Panc1 (cell line): Measurements from ENCODE around the gene CGB2. TPM values are rescaled to one million over a fixed set of nuclear protein-coding genes. Genes with fewer than 3 reads are reported as not detected.

Experiments
- ATAC-seq: fragments of 200-7000 bp; cut with Tn5 transposase; 2 replicates; pipeline ENCODE4 v1.9.1; 2020; ENCODE audit warnings: mild to moderate bottlenecking, moderate library complexity
- BruUV-seq: library from RNA; stranded (reverse); fragments of 400-500 nt; replicated peaks from 2 replicates; lab custom pipeline; 2021; lab: Mats Ljungman, UMichigan
- CTCF ChIA-PET: fragments of 300-600 bp; sonication (Branson Sonifier 250); formaldehyde crosslinking; loops from one replicate; lab custom pipeline; 2022; ENCODE audit warnings: antibody characterized with exemption; lab: Charles Lee
- POLR2A ChIA-PET: fragments of 300-600 bp; sonication (Branson Sonifier 250); formaldehyde crosslinking; loops from one replicate; lab custom pipeline; 2022; ENCODE audit warnings: antibody characterized with exemption; lab: Charles Lee
- DNase-seq: peaks from one replicate; pipeline ENCODE4 v3.0.0-alpha.2; 2010; ENCODE audit warnings: low read depth, low spot score
- H3K27ac ChIP-seq: 2 replicates; pipeline ENCODE4 v1.5.1; 2011; ENCODE audit warnings: mild to moderate bottlenecking, low read length, inconsistent platforms
- H3K27me3 ChIP-seq: fragments of 200-500 bp; sonication (Bioruptor generic); 2 replicates; pipeline ENCODE4 v1.6.0; 2014; ENCODE audit warnings: low read length, inconsistent platforms; ENCODE audit not compliant: control insufficient read depth, insufficient read depth
- H3K36me3 ChIP-seq: fragments of 200-500 bp; sonication (Bioruptor generic); 2 replicates; pipeline ENCODE4 v1.5.1; 2014; ENCODE audit warnings: inconsistent platforms, mild to moderate bottlenecking, low read length, moderate library complexity; ENCODE audit not compliant: control insufficient read depth, insufficient read depth
- H3K4me1 ChIP-seq: 2 replicates; pipeline ENCODE4 v1.5.1; 2011; ENCODE audit warnings: inconsistent platforms, mild to moderate bottlenecking, low read length, moderate library complexity; ENCODE audit not compliant: control insufficient read depth, insufficient read depth
- H3K4me3 ChIP-seq, 2 experiments: 2 replicates each; pipeline ENCODE4 v1.5.1; 2011 to 2012; ENCODE audit warnings: low read depth in 2 of 2, low read length in 2 of 2, mild to moderate bottlenecking in 2 of 2, inconsistent platforms in 1 of 2, moderate library complexity in 1 of 2
- H3K9me3 ChIP-seq: fragments of 200-500 bp; sonication (Bioruptor generic); 2 replicates; pipeline ENCODE4 v1.5.1; 2014; ENCODE audit warnings: low read depth, mild to moderate bottlenecking, inconsistent platforms, low read length, moderate library complexity; ENCODE audit not compliant: control insufficient read depth, insufficient read depth
- POLR2AphosphoS5 ChIP-seq: IDR thresholded peaks from 2 replicates; pipeline ENCODE4 v1.6.1; 2012; ENCODE audit warnings: mild to moderate bottlenecking, low read depth, low read length, moderate library complexity
- SIN3A ChIP-seq: IDR thresholded peaks from 2 replicates; pipeline ENCODE4 v1.6.1; 2012; ENCODE audit warnings: low read depth, mild to moderate bottlenecking, low read length, moderate library complexity, borderline replicate concordance; ENCODE audit not compliant: insufficient read depth
- TCF7L2 ChIP-seq: IDR thresholded peaks from 2 replicates; pipeline ENCODE4 v1.6.1; 2011; ENCODE audit warnings: mild to moderate bottlenecking, low read depth, low read length, inconsistent platforms
- in situ Hi-C: cut with HindIII; loops from 2 replicates; pipeline ENCODE4 v1.10.0; 2016; ENCODE audit warnings: low sequenced_read_pairs, low pct_unique_long_range_greater_than_20kb
- intact Hi-C: fragments of 100-400 bp; cut with micrococcal nuclease; formaldehyde crosslinking; loops from one replicate; pipeline ENCODE4 v1.10.0; 2022; ENCODE audit not compliant: unreplicated experiment
- total RNA-seq: library from RNA; stranded (reverse); gene quantifications from one replicate; pipeline ENCODE4 v1.2.1, GENCODE V29; 2021; ENCODE audit not compliant: unreplicated experiment
- TF ChIP-seq, protein P1 (sequence below), 2 experiments: IDR thresholded peaks; 2 replicates each; pipeline ENCODE4 v1.6.1; 2011 to 2012; ENCODE audit warnings: low read depth in 2 of 2, control low read depth in 1 of 2, low read length in 1 of 2, mild to moderate bottlenecking in 1 of 2, moderate library complexity in 1 of 2; ENCODE audit not compliant: insufficient read depth in 1 of 2
- TF ChIP-seq, protein P2 (sequence below): fragments of 450-650 bp; IDR thresholded peaks from 2 replicates; pipeline ENCODE4 v1.5.1; 2017; ENCODE audit warnings: mild to moderate bottlenecking

The CGB2 gene
- total RNA-seq, 1 experiment from 2014 or later = not detected

DNA sequence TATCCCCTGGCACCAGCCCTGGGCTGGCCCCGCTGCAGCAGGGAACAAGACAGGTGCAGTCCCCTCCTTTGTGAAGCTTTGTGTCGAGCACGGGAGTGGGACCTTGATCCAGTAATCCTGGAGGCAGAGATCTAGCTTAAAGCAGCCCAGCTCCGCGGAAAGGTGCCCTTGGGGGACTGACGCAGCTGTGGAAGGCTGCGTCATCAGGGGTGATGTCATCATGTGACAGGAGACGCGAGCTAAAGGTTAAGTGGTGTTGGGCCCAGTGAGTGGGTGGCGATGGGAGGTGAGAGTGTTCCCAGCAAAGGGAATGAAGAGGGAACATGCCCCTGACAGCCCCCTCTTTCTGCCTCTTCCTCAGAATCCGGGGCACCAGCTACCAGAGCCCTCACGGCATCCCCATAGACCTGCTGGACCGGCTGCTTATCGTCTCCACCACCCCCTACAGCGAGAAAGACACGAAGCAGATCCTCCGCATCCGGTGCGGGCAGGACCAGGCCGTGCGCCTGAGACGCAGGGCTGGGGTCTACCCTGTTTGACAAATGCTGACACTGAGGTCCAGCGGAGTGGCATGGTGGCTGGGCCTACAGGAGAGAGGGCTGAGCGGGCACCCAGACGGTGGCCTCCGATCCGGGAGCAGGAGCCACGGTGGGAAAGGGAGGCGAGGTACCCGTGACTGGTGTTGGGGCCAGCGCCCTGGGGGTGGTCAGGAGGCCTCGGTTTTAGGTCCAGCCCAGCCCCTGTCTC, 17.4 kb upstream of the CGB2 start:
- in situ Hi-C loops (no loop called here), intact Hi-C loops (no loop called here)
- Histone ChIP-seq H3K27ac (no peak overlapping the region), H3K4me1 (no peaks in the 10 kb centered on the region), H3K27me3 (no peaks in the 10 kb centered on the region), H3K36me3 (no peaks in the 10 kb centered on the region; the same call in 1 of the 2 replicates), H3K4me3 (no peak overlapping the region), H3K9me3 (no peaks in the 10 kb centered on the region)
- POLR2A ChIA-PET = no interaction called here
- no TSS peak for BruUV-seq
- TF ChIP-seq POLR2AphosphoS5 (no peak), SIN3A (no peak), TCF7L2 (no peak)
- TF ChIP-seq, protein P1, sequence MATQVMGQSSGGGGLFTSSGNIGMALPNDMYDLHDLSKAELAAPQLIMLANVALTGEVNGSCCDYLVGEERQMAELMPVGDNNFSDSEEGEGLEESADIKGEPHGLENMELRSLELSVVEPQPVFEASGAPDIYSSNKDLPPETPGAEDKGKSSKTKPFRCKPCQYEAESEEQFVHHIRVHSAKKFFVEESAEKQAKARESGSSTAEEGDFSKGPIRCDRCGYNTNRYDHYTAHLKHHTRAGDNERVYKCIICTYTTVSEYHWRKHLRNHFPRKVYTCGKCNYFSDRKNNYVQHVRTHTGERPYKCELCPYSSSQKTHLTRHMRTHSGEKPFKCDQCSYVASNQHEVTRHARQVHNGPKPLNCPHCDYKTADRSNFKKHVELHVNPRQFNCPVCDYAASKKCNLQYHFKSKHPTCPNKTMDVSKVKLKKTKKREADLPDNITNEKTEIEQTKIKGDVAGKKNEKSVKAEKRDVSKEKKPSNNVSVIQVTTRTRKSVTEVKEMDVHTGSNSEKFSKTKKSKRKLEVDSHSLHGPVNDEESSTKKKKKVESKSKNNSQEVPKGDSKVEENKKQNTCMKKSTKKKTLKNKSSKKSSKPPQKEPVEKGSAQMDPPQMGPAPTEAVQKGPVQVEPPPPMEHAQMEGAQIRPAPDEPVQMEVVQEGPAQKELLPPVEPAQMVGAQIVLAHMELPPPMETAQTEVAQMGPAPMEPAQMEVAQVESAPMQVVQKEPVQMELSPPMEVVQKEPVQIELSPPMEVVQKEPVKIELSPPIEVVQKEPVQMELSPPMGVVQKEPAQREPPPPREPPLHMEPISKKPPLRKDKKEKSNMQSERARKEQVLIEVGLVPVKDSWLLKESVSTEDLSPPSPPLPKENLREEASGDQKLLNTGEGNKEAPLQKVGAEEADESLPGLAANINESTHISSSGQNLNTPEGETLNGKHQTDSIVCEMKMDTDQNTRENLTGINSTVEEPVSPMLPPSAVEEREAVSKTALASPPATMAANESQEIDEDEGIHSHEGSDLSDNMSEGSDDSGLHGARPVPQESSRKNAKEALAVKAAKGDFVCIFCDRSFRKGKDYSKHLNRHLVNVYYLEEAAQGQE (IDR thresholded peaks at IDR 0.05; ENCODE audit: insufficient read depth in 1 of 2, low read depth in 2 of 2, low read length in 1 of 2) = no peak
- TF ChIP-seq, protein P2, sequence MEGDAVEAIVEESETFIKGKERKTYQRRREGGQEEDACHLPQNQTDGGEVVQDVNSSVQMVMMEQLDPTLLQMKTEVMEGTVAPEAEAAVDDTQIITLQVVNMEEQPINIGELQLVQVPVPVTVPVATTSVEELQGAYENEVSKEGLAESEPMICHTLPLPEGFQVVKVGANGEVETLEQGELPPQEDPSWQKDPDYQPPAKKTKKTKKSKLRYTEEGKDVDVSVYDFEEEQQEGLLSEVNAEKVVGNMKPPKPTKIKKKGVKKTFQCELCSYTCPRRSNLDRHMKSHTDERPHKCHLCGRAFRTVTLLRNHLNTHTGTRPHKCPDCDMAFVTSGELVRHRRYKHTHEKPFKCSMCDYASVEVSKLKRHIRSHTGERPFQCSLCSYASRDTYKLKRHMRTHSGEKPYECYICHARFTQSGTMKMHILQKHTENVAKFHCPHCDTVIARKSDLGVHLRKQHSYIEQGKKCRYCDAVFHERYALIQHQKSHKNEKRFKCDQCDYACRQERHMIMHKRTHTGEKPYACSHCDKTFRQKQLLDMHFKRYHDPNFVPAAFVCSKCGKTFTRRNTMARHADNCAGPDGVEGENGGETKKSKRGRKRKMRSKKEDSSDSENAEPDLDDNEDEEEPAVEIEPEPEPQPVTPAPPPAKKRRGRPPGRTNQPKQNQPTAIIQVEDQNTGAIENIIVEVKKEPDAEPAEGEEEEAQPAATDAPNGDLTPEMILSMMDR = no peak
- CTCF ChIA-PET = no interaction called here
- DNase-seq = no peak
- no peak for ATAC-seq

DNA sequence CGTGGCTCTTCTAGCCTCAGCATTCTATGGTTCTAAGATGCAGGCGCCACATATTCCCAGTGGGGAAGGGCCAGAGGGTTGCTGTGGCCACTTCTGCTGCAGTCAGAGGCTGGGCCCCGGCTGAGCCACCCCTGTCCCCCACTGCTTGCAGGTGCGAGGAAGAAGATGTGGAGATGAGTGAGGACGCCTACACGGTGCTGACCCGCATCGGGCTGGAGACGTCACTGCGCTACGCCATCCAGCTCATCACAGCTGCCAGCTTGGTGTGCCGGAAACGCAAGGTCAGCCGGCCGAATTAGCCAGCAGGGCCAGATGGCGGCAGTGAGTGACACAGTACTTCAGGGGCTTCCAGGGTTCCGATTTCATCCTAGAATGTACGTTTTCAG, 16.8 kb upstream of the CGB2 start:
- H3K9me3 ChIP-seq = no peaks in the 10 kb centered on the region
- DNase-seq (no peak), ATAC-seq (no peak)
- CTCF ChIA-PET = no interaction called here
- intact Hi-C loops = no loop called here
- in situ Hi-C loops = no loop called here
- no peaks in the 10 kb centered on the region for H3K4me1 ChIP-seq
- no TSS peak for BruUV-seq
- no peak overlapping the region for H3K4me3 ChIP-seq
- no peaks in the 10 kb centered on the region; the same call in 1 of the 2 replicates for H3K36me3 ChIP-seq
- TF ChIP-seq, protein P1 (IDR thresholded peaks at IDR 0.05; ENCODE audit: insufficient read depth in 1 of 2, low read depth in 2 of 2, low read length in 1 of 2) = no peak
- TF ChIP-seq SIN3A = no peak
- no peak for TF ChIP-seq TCF7L2
- TF ChIP-seq, protein P2 = no peak
- no peak for TF ChIP-seq POLR2AphosphoS5
- H3K27me3 ChIP-seq = no peaks in the 10 kb centered on the region
- POLR2A ChIA-PET = no interaction called here
- H3K27ac ChIP-seq = no peak overlapping the region
